Gastrocnemius medialis (tissue), 4 donors: ENCODE results near the gene TMEM119.

ENCODE experiments used
- POLR2A ChIP-seq, 2 donors: fragments of 450-650 bp; IDR thresholded peaks; one replicate each; pipeline ENCODE4 v1.6.1; 2017; ENCODE audit warnings: antibody characterized with exemption in 2 of 2, mild to moderate bottlenecking in 2 of 2, moderate library complexity in 2 of 2
- TF ChIP-seq, protein P1 (sequence below), 5 experiments: fragments of 450-650 bp in 3 of 5; fragments of 200-600 bp in 2 of 5; sonication (generic) in 2 of 5; IDR thresholded peaks in 4 of 5; conservative IDR thresholded peaks in 1 of 5; 1 replicate in 4 of 5; 2 replicates in 1 of 5; pipeline ENCODE4 v1.5.1; 2016 to 2019; ENCODE audit warnings: antibody characterized with exemption in 5 of 5, mild to moderate bottlenecking in 3 of 5, moderate library complexity in 3 of 5

DNA sequence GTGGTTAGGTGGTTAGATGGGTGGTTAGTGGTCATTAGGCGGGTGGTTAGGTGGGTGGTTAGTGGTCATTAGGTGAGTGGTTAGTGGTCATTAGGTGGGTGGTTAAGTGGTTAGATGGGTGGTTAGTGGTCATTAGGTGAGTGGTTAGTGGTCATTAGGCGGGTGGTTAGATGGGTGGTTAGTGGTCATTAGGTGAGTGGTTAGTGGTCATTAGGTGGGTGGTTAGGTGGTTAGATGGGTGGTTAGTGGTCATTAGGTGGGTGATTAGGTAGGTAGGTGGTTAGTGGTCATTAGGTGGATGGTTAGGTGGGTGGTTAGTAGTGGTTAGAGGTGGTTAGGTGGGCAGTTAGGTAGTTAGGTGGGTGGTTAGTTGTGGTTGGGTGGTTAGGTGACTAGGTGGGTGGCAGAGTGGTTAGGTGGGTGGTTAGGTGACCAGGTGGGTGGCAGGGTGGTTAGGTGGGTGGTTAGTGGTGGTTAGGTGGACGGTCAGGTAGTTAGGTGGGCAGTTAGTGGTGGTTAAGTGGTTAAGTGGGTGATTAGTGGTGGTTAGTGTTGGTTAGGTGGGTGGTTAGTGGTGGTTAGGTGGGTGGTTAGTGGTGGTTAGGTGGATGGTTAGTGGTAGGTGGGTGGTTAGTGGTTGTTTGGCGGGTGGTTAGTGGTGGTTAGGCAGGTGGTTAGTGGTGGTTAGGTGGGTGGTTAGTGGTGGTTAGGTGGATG, 8.0 kb upstream of the TMEM119 start:
- TF ChIP-seq, protein P1, sequence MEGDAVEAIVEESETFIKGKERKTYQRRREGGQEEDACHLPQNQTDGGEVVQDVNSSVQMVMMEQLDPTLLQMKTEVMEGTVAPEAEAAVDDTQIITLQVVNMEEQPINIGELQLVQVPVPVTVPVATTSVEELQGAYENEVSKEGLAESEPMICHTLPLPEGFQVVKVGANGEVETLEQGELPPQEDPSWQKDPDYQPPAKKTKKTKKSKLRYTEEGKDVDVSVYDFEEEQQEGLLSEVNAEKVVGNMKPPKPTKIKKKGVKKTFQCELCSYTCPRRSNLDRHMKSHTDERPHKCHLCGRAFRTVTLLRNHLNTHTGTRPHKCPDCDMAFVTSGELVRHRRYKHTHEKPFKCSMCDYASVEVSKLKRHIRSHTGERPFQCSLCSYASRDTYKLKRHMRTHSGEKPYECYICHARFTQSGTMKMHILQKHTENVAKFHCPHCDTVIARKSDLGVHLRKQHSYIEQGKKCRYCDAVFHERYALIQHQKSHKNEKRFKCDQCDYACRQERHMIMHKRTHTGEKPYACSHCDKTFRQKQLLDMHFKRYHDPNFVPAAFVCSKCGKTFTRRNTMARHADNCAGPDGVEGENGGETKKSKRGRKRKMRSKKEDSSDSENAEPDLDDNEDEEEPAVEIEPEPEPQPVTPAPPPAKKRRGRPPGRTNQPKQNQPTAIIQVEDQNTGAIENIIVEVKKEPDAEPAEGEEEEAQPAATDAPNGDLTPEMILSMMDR (IDR thresholded peaks at IDR 0.05 in 4 of 5, conservative IDR thresholded peaks at IDR 0.05 in 1 of 5) = no peak
- TF ChIP-seq POLR2A (IDR thresholded peaks at IDR 0.05) = no peak
